ENCODE data around the gene LTBP2. TPM values are rescaled to one million over a fixed set of nuclear protein-coding genes. Genes with fewer than 3 reads are reported as not detected.

Gene LTBP2
- total and polyA plus RNA-seq, 2 of the 13 experiments (the other 11 are each of a cell fraction or from before 2014, with no cell fraction given), result 0.20 to 0.41 TPM

- Histone ChIP-seq H4K20me1 (ENCODE audit: insufficient read depth, low read length) (no peaks in the 10 kb centered on the region), H3K27me3 (ENCODE audit: control insufficient read depth in 1 of 2, insufficient read depth in 2 of 2, low read length in 2 of 2) (peaks cover 0 to 27% of the 10 kb centered on the region in 2 experiments; a peak in 2 of 5 replicates), H3K9ac (ENCODE audit: insufficient read depth, low read depth, low read length) (no peak overlapping the region), H3K4me2 (ENCODE audit: low read depth, low read length) (peak overlapping the region; percentile 55), H3K79me2 (ENCODE audit: insufficient read depth, low read length) (no peaks in the 10 kb centered on the region), H3K9me3 (ENCODE audit: low read length) (no peaks in the 10 kb centered on the region), H2AFZ (ENCODE audit: low read length) (no peak overlapping the region), H3K4me1 (ENCODE audit: insufficient read depth, low read length) (peaks cover 15% of the 10 kb centered on the region), H3K4me3 (replicated peaks in 1 of 3; ENCODE audit: insufficient read depth in 1 of 3, low read depth in 2 of 3, low read length in 3 of 3) (no peak overlapping the region), H3K36me3 (replicated peaks in 1 of 2; ENCODE audit: control insufficient read depth in 1 of 2, insufficient read depth in 2 of 2, low read length in 2 of 2) (no peaks in the 10 kb centered on the region), H3K27ac (ENCODE audit: extremely low read length, insufficient read depth, low read length) (no peak overlapping the region)
- WGBS (ENCODE audit: low lambda C conversion rate), result 0% methylated on average over 3 of the region's 3 CpGs
- no TSS peak for BruUV-seq (replicated peaks)
- CTCF ChIA-PET (ENCODE audit: low intra/inter-chr PET ratio, low total read pairs), result no interaction called here
- peak; percentile 81 for ATAC-seq
- FAIRE-seq, result peak; percentile 72
- POLR2A ChIA-PET, result no interaction called here
- intact Hi-C loops (cut with micrococcal nuclease; ENCODE audit: unreplicated experiment) (no loop called here), in situ Hi-C loops (cut with HindIII; ENCODE audit: extremely low pct_ligation_motif_present, low pct_unique_long_range_greater_than_20kb) (no loop called here)
- DNase-seq (ENCODE audit: low spot score), result peak; percentile 40
- no peak for TF ChIP-seq ZNF547 (CRISPR knock-in tag; IDR thresholded peaks at IDR 0.05)
- TF ChIP-seq NFYB (CRISPR knock-in tag; IDR thresholded peaks at IDR 0.05), result 0 out of 2 replicates have a peak, but pooled peaks have one; percentile 14
- no peak for TF ChIP-seq KLF16 (CRISPR knock-in tag; IDR thresholded peaks at IDR 0.05)
- TF ChIP-seq, protein P1, sequence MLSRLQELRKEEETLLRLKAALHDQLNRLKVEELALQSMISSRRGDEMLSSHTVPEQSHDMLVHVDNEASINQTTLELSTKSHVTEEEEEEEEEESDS (CRISPR knock-in tag; IDR thresholded peaks at IDR 0.05; ENCODE audit: borderline replicate concordance), result no peak
- no peak for TF ChIP-seq GPN1 (CRISPR knock-in tag; IDR thresholded peaks at IDR 0.05; ENCODE audit: borderline replicate concordance)
- TF ChIP-seq, protein P2, sequence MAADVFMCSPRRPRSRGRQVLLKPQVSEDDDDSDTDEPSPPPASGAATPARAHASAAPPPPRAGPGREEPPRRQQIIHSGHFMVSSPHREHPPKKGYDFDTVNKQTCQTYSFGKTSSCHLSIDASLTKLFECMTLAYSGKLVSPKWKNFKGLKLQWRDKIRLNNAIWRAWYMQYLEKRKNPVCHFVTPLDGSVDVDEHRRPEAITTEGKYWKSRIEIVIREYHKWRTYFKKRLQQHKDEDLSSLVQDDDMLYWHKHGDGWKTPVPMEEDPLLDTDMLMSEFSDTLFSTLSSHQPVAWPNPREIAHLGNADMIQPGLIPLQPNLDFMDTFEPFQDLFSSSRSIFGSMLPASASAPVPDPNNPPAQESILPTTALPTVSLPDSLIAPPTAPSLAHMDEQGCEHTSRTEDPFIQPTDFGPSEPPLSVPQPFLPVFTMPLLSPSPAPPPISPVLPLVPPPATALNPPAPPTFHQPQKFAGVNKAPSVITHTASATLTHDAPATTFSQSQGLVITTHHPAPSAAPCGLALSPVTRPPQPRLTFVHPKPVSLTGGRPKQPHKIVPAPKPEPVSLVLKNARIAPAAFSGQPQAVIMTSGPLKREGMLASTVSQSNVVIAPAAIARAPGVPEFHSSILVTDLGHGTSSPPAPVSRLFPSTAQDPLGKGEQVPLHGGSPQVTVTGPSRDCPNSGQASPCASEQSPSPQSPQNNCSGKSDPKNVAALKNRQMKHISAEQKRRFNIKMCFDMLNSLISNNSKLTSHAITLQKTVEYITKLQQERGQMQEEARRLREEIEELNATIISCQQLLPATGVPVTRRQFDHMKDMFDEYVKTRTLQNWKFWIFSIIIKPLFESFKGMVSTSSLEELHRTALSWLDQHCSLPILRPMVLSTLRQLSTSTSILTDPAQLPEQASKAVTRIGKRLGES (CRISPR knock-in tag; IDR thresholded peaks at IDR 0.05; ENCODE audit: borderline replicate concordance), result no peak
- TF ChIP-seq ZNF510 (CRISPR knock-in tag; IDR thresholded peaks at IDR 0.05; ENCODE audit: low read depth), result no peak
- TF ChIP-seq ZNF101 (CRISPR knock-in tag; IDR thresholded peaks at IDR 0.05; ENCODE audit: borderline replicate concordance, low read depth), result no peak
- TF ChIP-seq AHDC1 (CRISPR knock-in tag; IDR thresholded peaks at IDR 0.05; ENCODE audit: borderline replicate concordance), result no peak
- TF ChIP-seq, protein P3, sequence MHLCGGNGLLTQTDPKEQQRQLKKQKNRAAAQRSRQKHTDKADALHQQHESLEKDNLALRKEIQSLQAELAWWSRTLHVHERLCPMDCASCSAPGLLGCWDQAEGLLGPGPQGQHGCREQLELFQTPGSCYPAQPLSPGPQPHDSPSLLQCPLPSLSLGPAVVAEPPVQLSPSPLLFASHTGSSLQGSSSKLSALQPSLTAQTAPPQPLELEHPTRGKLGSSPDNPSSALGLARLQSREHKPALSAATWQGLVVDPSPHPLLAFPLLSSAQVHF (CRISPR knock-in tag; IDR thresholded peaks at IDR 0.05), result no peak
- no peak for TF ChIP-seq ETV5 (CRISPR knock-in tag; IDR thresholded peaks at IDR 0.05; ENCODE audit: borderline replicate concordance)
- TF ChIP-seq IRX3 (CRISPR knock-in tag; IDR thresholded peaks at IDR 0.05; ENCODE audit: borderline replicate concordance, low read depth), result no peak
- no peak for TF ChIP-seq ZNF660 (CRISPR knock-in tag; IDR thresholded peaks at IDR 0.05; ENCODE audit: borderline replicate concordance, low read depth)
Observed at GRCh38 chr14:74562515-74563232, 49.4 kb downstream of the LTBP2 start.

Data from HepG2 (cell line).